ENCODE results near the gene ZFAND3. TPM values are rescaled to one million over a fixed set of nuclear protein-coding genes. Genes with fewer than 3 reads are reported as not detected.

ZFAND3 gene
- total and polyA plus RNA-seq, 9 donors: 16.6 to 220 (median 51.9) TPM

DNA sequence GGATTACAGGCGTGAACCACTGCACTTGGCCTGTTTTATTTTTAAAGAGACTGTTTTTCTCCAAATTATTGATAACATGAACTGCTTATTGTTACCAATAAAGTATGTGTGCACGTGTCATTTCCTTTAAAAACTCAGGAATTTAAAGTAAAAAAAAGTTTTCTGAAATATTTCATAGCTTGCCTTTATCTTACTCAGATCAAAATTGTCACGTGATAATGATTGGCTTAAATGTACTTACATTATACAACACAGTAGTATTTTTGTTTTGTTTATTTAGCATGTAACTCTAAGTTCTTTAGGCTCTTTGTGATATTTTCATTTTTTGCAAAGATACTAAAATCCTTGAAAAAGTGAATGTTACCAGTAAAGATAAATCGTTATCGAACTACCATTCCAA, 174.1 kb downstream of the ZFAND3 start:
- Histone ChIP-seq H3K4me1 (ENCODE audit: insufficient read depth) (peaks cover 10% of the 10 kb centered on the region), H3K27ac (no peak overlapping the region)
- WGBS, 3 donors: 26 to 57% (median 37%) methylated on average over 5 of the region's 5 CpGs

DNA sequence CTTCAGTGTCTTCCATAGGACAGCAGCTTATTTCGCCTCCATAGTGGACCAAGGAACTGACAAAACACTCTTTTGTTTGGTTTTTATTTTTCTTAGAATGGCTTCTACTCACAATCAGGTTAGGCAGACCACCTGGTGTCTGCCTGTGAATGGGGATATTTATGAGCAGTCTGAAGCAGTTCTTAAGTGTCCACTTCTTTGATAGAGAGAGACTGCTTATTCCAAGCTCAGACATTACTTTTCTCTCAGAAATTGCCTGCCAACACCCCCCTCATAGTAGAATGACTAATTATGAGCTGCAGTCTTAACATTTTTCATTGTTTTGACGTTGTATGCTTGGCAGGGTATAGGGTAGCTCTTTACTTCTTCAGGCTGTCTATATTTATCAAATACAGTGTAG, 174.7 kb downstream of the ZFAND3 start:
- no peak for DNase-seq
- 23 to 43% (median 30%) methylated on average over 2 of the region's 2 CpGs for WGBS, 3 donors
- TF ChIP-seq POLR2A (IDR thresholded peaks at IDR 0.05) (no peak), EP300 (IDR thresholded peaks at IDR 0.05) (no peak)
- TF ChIP-seq, protein P1, sequence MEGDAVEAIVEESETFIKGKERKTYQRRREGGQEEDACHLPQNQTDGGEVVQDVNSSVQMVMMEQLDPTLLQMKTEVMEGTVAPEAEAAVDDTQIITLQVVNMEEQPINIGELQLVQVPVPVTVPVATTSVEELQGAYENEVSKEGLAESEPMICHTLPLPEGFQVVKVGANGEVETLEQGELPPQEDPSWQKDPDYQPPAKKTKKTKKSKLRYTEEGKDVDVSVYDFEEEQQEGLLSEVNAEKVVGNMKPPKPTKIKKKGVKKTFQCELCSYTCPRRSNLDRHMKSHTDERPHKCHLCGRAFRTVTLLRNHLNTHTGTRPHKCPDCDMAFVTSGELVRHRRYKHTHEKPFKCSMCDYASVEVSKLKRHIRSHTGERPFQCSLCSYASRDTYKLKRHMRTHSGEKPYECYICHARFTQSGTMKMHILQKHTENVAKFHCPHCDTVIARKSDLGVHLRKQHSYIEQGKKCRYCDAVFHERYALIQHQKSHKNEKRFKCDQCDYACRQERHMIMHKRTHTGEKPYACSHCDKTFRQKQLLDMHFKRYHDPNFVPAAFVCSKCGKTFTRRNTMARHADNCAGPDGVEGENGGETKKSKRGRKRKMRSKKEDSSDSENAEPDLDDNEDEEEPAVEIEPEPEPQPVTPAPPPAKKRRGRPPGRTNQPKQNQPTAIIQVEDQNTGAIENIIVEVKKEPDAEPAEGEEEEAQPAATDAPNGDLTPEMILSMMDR (IDR thresholded peaks at IDR 0.05): no peak
- H3K36me3 ChIP-seq: no peaks in the 10 kb centered on the region
- H3K27me3 ChIP-seq: no peaks in the 10 kb centered on the region
- H3K9me3 ChIP-seq: no peaks in the 10 kb centered on the region
- no peak overlapping the region for H3K4me3 ChIP-seq
- intact Hi-C loops (cut with DNase I): loop anchor here in 1 of 4 donors (5.0 kb wide), 1 partner anchor 1858 kb away; no protein-coding TSS in a partner anchor
- H3K4me1 ChIP-seq (ENCODE audit: insufficient read depth): peaks cover 9% of the 10 kb centered on the region
- H3K27ac ChIP-seq: no peak overlapping the region

More for the DNA sequence above, 174.1 kb downstream of the ZFAND3 start:
- Histone ChIP-seq H3K4me3 (no peak overlapping the region), H3K36me3 (no peaks in the 10 kb centered on the region), H3K27me3 (no peaks in the 10 kb centered on the region), H3K9me3 (no peaks in the 10 kb centered on the region)
- no peak for DNase-seq
- TF ChIP-seq, protein P1 (IDR thresholded peaks at IDR 0.05): no peak
- no peak for TF ChIP-seq EP300 (IDR thresholded peaks at IDR 0.05)
- TF ChIP-seq POLR2A (IDR thresholded peaks at IDR 0.05): no peak
- intact Hi-C loops (cut with DNase I): loop anchor here in 1 of 4 donors (5.0 kb wide), 1 partner anchor 1859 kb away; no protein-coding TSS in a partner anchor

DNA sequence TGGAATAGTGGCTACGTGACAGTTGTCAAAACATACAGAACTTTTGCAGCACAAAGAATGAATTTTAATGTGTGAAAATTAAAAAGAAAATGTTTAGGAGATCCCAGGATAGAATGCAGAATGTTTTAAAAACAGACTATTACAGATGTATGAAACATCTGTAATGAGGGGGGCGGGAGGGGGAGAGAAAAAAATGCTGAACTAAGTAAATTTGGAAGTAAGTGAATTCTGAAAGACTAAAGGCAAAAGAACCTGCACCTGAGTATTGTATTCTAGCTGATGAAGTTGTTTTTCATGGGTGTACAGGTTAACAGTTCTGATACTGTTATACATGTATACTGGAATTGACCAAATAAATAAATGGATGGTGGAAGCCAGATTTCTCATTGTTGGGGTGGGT, 178.8 kb downstream of the ZFAND3 start:
- peaks cover 6% of the 10 kb centered on the region for H3K4me1 ChIP-seq (ENCODE audit: insufficient read depth)
- no peaks in the 10 kb centered on the region for H3K27me3 ChIP-seq
- no peaks in the 10 kb centered on the region for H3K9me3 ChIP-seq
- no peak overlapping the region for H3K4me3 ChIP-seq
- no peak for DNase-seq
- WGBS, 3 donors: 95 to 99% (median 96%) methylated on average over 2 of the region's 2 CpGs
- TF ChIP-seq, protein P1 (IDR thresholded peaks at IDR 0.05): no peak
- no peak for TF ChIP-seq POLR2A (IDR thresholded peaks at IDR 0.05)
- intact Hi-C loops (cut with DNase I): no loop called here
- no peak overlapping the region for H3K27ac ChIP-seq
- no peaks in the 10 kb centered on the region for H3K36me3 ChIP-seq

DNA sequence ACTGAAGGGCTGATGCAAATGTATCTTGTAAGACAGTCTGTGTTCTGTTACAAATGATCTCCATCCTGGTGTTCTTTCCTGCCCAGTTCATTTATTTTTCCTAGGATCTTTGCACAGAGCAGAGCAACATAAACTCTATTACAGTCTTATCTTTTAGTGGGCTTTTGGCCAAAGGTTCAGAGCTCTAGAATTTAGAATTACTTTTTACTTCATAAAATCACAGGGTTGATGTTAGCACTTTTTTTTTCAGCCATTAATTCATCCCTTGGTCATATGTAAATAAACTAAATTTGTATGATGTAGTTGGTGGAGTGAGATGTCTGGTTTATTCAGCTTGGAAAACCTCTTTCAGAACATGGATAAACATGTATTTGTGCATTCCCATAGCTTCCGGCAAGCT, 181.9 kb downstream of the ZFAND3 start:
- no peaks in the 10 kb centered on the region for H3K36me3 ChIP-seq
- intact Hi-C loops (cut with DNase I): no loop called here
- TF ChIP-seq, protein P1 (IDR thresholded peaks at IDR 0.05): no peak
- no peak overlapping the region for H3K4me3 ChIP-seq
- peaks cover 2% of the 10 kb centered on the region for H3K4me1 ChIP-seq (ENCODE audit: insufficient read depth)
- 37 to 56% (median 53%) methylated on average over 1 of the region's 1 CpG for WGBS, 3 donors
- no peak for DNase-seq
- no peaks in the 10 kb centered on the region for H3K27me3 ChIP-seq
- H3K27ac ChIP-seq: no peak overlapping the region
- H3K9me3 ChIP-seq: no peaks in the 10 kb centered on the region
